WTC11 (cell line): ENCODE data around the gene EIF3K. TPM values are rescaled to one million over a fixed set of nuclear protein-coding genes. Genes with fewer than 3 reads are reported as not detected.
A peak's percentile ranks its signal among the peaks of the same experiment; 100 is the strongest.

ENCODE experiments used
- ATAC-seq: fragments of 200-7000 bp; cut with Tn5 transposase; 2 replicates; pipeline ENCODE4 v1.10.0; 2021; ENCODE audit warnings: mild to moderate bottlenecking, moderate library complexity
- CTCF ChIA-PET: fragments of 300-600 bp; sonication (Branson Sonifier 250); formaldehyde crosslinking; loops from one replicate; lab custom pipeline; 2021; ENCODE audit warnings: antibody characterized with exemption; lab: Charles Lee
- POLR2A ChIA-PET: fragments of 350-600 bp; sonication (Branson Sonifier 250); formaldehyde crosslinking; loops from one replicate; lab custom pipeline; 2021; ENCODE audit warnings: antibody characterized with exemption; lab: Charles Lee
- DNase-seq: peaks from one replicate; pipeline ENCODE4 v3.0.0; 2021; ENCODE audit warnings: low spot score
- H3K27ac Mint-ChIP-seq: 2 replicates; pipeline ENCODE4 v1.8.0; 2021; ENCODE audit warnings: mixed read lengths
- H3K27me3 Mint-ChIP-seq: 2 replicates; pipeline ENCODE4 v1.8.0; 2021; ENCODE audit warnings: low read depth, mild to moderate bottlenecking, moderate library complexity, mixed read lengths
- H3K36me3 Mint-ChIP-seq: 2 replicates; pipeline ENCODE4 v1.8.0; 2021; ENCODE audit warnings: mixed read lengths
- H3K4me1 Mint-ChIP-seq: 2 replicates; pipeline ENCODE4 v1.8.0; 2022; ENCODE audit warnings: mixed read lengths
- H3K4me3 Mint-ChIP-seq: 2 replicates; pipeline ENCODE4 v1.8.0; 2021; ENCODE audit warnings: mild to moderate bottlenecking, moderate library complexity, mixed read lengths
- H3K9me3 Mint-ChIP-seq: 2 replicates; pipeline ENCODE4 v1.8.0; 2021; ENCODE audit warnings: mixed read lengths
- AR ChIP-seq: fragments of 250-450 bp; sonication (Bioruptor Pico); IDR thresholded peaks from 2 replicates; pipeline ENCODE4 v1.9.0; 2021; ENCODE audit warnings: mild to moderate bottlenecking
- CREM ChIP-seq: sonication (generic); formaldehyde crosslinking; IDR thresholded peaks from 2 replicates; pipeline ENCODE4 v1.8.1; 2022; ENCODE audit warnings: mild to moderate bottlenecking, missing genetic modification reagents, moderate library complexity
- E2F1 ChIP-seq: sonication (generic); formaldehyde crosslinking; IDR thresholded peaks from 2 replicates; pipeline ENCODE4 v1.8.0; 2022; ENCODE audit warnings: mild to moderate bottlenecking, missing genetic modification reagents
- ERG ChIP-seq: fragments of 250-450 bp; sonication (Bioruptor Pico); IDR thresholded peaks from 2 replicates; pipeline ENCODE4 v1.8.0; 2021; ENCODE audit warnings: mild to moderate bottlenecking
- ESRRA ChIP-seq: sonication (generic); formaldehyde crosslinking; IDR thresholded peaks from 2 replicates; pipeline ENCODE4 v1.8.1; 2022; ENCODE audit warnings: mild to moderate bottlenecking, missing genetic modification reagents, borderline replicate concordance
- GABPB1 ChIP-seq: sonication (generic); formaldehyde crosslinking; IDR thresholded peaks from 2 replicates; pipeline ENCODE4 v1.8.1; 2023; ENCODE audit warnings: mild to moderate bottlenecking, missing genetic modification reagents
- HMGA2 ChIP-seq: fragments of 250-450 bp; sonication (Bioruptor Pico); IDR thresholded peaks from 2 replicates; pipeline ENCODE4 v1.4.0; 2021; ENCODE audit warnings: mild to moderate bottlenecking, moderate library complexity
- HMGXB4 ChIP-seq: sonication (generic); formaldehyde crosslinking; IDR thresholded peaks from 2 replicates; pipeline ENCODE4 v1.8.1; 2023; ENCODE audit warnings: mild to moderate bottlenecking, moderate library complexity, missing genetic modification reagents
- NFATC4 ChIP-seq: fragments of 250-450 bp; sonication (Bioruptor Pico); IDR thresholded peaks from 2 replicates; pipeline ENCODE4 v1.9.0; 2021; ENCODE audit warnings: mild to moderate bottlenecking
- NR3C1 ChIP-seq: sonication (generic); formaldehyde crosslinking; conservative IDR thresholded peaks from 2 replicates; pipeline ENCODE4 v1.8.1; 2023; ENCODE audit warnings: low read depth, mild to moderate bottlenecking, missing genetic modification reagents
- PREB ChIP-seq: sonication (generic); formaldehyde crosslinking; IDR thresholded peaks from 2 replicates; pipeline ENCODE4 v1.8.1; 2022; ENCODE audit warnings: mild to moderate bottlenecking, missing genetic modification reagents, moderate library complexity, borderline replicate concordance
- TEAD4 ChIP-seq: sonication (generic); formaldehyde crosslinking; IDR thresholded peaks from 2 replicates; pipeline ENCODE4 v1.8.0; 2022; ENCODE audit warnings: mild to moderate bottlenecking, missing genetic modification reagents
- ZBTB21 ChIP-seq: sonication (generic); formaldehyde crosslinking; IDR thresholded peaks from 2 replicates; pipeline ENCODE4 v1.8.1; 2023; ENCODE audit warnings: mild to moderate bottlenecking, missing genetic modification reagents, borderline replicate concordance
- total RNA-seq: library from RNA; stranded (reverse); gene quantifications from 3 replicates; pipeline ENCODE4 v1.2.3, GENCODE V29; 2021

The EIF3K gene
- total RNA-seq, 1 experiment from 2014 or later: 416 TPM

DNA sequence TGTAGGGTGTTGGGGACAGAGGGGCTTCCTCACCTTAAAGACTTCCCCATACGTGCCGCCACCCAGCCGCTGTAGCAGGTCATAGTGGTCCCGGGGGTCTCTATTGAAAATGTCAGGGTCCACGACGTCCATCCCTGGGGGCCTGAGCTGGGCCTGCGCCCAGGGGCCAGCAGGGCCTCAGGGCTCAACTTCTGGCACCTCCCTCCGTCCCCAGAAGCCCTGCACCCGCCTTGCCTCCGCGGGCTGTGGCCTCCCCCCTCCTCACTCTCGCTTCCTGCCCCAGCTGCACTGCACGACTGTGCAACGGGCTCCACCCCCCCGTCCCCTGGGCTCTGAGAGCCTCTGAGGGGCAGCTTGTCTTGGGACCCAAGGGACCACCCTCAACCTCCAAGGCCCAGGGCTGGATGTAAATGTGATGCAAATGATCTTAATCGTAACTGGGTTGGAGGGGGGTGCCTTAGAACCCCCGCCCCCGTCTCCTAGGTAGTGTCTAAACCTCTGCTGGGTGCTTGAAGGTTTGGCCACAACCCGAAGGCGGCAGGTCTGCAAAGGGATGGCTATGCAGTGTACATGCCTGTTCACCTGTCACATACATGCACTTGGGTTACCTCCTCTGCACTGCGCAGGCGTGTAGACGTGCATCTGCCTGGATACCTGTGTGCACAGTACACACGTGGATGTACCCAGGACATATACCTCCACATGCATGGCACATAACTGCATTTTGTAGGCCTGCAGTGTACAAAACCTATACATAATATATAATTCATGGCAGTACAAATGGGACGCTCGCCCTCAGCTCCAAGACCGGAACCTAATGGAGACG lies 1.0 kb upstream of the EIF3K start, which contains the start of gene MAP4K1:
TSS of gene MAP4K1 (minus strand) at position 190 of the 826 bp plus-strand sequence. CDS start at position 132, 58 bp downstream.
- peak; percentile 26 for DNase-seq
- ChIA-PET POLR2A (interaction anchor here (0.5 to 2.6 kb wide), 8 partner anchors 17 to 385 kb away, joined by 3 to 28 read pairs (median 4); partner anchors contain the start of gene ACTN4), CTCF (interaction anchor here (0.6 to 2.4 kb wide), 19 partner anchors 17 to 358 kb away, joined by 3 to 32 read pairs (median 5); partner anchors contain the start of genes ACTN4, FAM98C, MRPS12 and SARS2)
- no peaks in the 10 kb centered on the region; the same call in 1 of the 2 replicates for H3K27me3 Mint-ChIP-seq
- H3K4me3 Mint-ChIP-seq: peak within 1 kb of the TSS; percentile 100
- TF ChIP-seq CREM (CRISPR knock-in tag): 0 out of 2 replicates have a peak, but pooled peaks have one; percentile 10
- no peak for TF ChIP-seq TEAD4 (CRISPR knock-in tag)
- H3K36me3 Mint-ChIP-seq: peaks cover 29% of the 10 kb centered on the region
- peaks cover 42% of the 10 kb centered on the region for H3K4me1 Mint-ChIP-seq
- ATAC-seq: peak; percentile 8
- no peaks in the 10 kb centered on the region for H3K9me3 Mint-ChIP-seq
- H3K27ac Mint-ChIP-seq: peak within 1 kb of the TSS; percentile 99

DNA sequence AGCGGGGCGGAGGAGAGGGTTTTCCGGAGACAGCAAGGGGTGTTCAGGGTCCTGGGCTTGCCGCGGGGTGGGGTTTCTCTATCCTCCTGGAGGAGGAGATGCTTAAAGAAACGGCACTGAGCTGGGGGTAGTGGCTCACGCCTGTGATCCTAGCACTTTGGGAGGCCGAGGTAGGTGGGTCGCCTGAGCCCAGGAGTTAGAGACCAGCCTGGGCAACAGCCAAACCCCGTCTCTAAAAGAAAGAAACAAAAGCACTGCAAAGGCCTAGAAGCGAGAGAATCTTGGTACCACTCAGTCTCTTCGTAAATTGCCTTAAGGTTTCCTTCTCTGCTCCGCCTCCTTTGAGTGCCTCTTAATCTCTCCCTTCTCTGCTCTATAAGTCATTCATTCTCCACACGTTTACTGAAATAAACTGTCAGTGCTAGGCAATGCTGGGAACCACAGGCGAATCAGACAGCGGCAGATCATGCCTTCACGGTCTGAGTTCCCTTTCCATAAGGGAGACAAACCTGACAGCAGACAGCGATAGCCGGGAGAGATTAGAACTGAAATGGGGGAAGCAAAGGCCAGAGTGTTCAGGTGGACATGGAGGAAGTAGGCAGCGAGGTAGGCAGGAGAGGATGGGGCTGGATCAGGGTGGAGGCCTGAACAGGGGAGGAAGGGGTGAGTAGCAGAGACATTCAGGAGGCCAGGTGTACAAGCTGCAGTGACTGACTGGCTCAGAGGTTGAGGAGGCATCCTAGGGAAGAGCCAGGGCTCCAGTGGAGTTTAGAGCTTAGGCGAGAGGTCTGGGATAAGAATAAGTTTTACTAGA lies 580 bp downstream of the EIF3K start:
- peaks cover 45% of the 10 kb centered on the region for H3K4me1 Mint-ChIP-seq
- peak; percentile 5; the same call in 1 of the 2 replicates for ATAC-seq
- TF ChIP-seq AR (CRISPR knock-in tag) (no peak), PREB (CRISPR knock-in tag) (no peak), HMGA2 (CRISPR knock-in tag) (no peak), E2F1 (no peak), ESRRA (CRISPR knock-in tag) (no peak), NR3C1 (CRISPR knock-in tag) (no peak), HMGXB4 (no peak), ERG (CRISPR knock-in tag) (no peak), NFATC4 (CRISPR knock-in tag) (no peak), ZBTB21 (no peak), GABPB1 (no peak)
- peak overlapping the region; percentile 99 for H3K27ac Mint-ChIP-seq
- ChIA-PET POLR2A (interaction anchor here (0.7 to 2.6 kb wide), 8 partner anchors 15 to 250 kb away, joined by 3 to 28 read pairs (median 4); partner anchors contain the start of gene ACTN4), CTCF (interaction anchor here (0.6 to 2.4 kb wide), 18 partner anchors 15 to 323 kb away, joined by 3 to 32 read pairs (median 5); partner anchors contain the start of genes ACTN4, FAM98C, GGN and MRPS12)
- no peaks in the 10 kb centered on the region; the same call in 1 of the 2 replicates for H3K27me3 Mint-ChIP-seq
- DNase-seq: no peak
- H3K4me3 Mint-ChIP-seq: peak overlapping the region; percentile 100
- no peaks in the 10 kb centered on the region for H3K9me3 Mint-ChIP-seq
- peaks cover 40% of the 10 kb centered on the region for H3K36me3 Mint-ChIP-seq
